ENCODE results near the gene ASB5.
"Not testable (repeated sequence)": the region's sequence is repeated elsewhere in the genome, so short reads cannot be mapped to it uniquely, and the experiment has no call there.

ASB5 gene, protein sequence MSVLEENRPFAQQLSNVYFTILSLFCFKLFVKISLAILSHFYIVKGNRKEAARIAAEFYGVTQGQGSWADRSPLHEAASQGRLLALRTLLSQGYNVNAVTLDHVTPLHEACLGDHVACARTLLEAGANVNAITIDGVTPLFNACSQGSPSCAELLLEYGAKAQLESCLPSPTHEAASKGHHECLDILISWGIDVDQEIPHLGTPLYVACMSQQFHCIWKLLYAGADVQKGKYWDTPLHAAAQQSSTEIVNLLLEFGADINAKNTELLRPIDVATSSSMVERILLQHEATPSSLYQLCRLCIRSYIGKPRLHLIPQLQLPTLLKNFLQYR

DNA sequence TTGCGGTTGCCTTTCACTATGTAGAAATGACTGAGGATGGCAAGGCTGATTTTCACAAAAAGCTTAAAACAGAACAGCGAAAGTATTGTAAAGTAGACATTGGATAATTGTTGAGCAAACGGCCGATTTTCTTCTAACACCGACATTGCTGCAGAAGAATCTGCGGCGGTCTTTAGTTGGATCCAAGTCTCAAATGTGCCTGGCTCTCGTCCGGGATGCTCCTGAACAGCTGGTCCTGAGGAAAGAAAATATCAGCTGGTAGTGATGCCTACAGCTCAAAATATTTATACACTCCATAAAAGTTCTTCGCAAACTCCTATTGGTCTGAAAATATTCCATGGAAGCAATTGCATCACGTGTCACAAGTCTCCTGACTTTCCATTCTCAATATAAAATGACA lies at the start of gene ASB5:
Gene ASB5 (minus strand): TSS at position 260 of the 400 bp plus-strand sequence. CDS start 114 bp downstream, at position 146.
- no peak for DNase-seq

DNA sequence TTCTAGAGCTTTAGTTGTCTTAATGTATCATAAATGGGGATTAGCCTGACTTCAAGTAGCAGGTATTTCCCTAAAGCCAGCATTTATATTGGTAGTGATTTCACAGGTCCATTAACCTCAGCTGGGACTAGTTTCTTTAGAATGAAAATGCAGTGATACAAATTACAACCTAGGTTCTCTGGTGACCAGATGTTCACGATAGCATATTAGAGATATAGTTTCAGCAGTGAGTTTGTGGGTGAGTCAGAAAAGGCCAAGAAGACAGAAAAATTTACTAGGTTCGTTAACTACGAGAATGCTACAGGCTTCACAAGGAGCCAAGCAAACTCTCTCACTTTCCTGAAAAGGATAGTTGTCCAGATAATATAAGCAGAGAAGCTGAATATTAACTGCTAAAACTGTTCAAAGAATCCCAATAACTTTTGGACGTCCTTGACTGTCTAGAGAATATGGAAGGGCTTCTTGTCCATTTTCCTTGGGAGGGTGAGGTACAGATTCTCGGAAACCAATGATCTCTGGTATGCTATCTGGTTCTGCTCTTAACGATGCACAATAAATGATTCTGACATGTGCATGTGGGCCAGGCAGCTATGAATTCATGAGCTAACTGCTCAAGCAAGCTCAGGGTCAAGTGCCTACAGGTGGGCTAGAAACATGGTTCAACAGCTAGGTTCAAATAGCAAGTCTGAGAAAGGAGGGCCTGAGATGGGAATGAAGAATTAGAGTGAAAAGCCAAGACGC lies 44.7 kb upstream of the ASB5 start:
- DNase-seq: no peak

DNA sequence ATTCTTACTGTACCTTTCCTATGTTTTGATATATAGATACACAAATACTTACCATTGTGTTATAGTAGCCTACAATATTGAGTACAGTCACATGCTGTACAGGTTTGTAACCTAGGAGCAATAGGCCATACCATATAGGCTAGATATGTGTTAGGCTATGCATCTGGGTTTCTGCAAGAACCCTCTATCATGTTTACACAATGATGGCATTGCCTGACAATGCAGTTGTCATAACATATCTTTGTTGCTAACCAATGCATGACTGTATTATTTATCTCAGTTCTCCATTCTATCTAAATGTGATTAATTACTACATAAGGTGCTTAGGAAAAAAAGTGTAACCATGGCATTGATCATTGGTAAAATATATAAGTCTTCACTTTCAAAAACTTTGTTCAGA lies 40.8 kb upstream of the ASB5 start:
- DNase-seq: no peak

DNA sequence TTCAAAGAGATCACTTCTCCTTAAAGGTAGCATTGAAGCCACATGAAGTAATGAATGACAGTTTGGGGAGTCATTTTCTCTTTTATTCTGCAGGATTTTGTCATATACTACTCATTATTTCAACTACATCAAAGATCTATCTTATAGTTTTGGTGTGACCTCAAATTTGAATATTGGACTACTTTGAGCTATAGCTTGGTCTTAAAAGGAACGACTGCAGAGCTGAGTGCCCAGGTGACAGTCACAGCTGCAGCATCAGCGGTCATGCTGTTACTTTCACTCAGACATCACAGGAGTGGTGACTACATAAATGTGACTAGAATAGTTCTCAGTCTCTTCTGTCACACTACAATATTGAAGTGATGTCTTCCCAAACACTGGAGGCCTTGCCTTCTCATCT lies 40.0 kb upstream of the ASB5 start:
- no peak for DNase-seq

DNA sequence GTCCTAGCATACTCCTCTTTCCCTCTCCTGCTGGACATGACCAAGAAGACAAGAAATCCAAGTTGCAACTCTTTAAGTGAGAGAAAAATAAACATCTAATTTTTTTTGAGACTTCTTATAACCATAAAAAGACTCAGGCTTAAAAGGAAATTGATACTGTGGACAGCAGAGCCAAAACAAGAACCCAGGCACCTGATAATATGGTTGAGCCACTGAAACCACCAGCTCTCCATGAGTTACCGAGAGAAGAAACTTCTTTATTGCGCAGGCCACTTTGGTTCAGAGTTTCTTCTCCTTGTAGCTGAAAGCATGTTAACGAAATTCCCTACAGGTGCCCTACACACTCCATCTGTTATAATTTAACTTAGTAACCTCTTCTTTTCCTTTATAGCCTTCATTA lies 39.4 kb upstream of the ASB5 start:
- DNase-seq: no peak

DNA sequence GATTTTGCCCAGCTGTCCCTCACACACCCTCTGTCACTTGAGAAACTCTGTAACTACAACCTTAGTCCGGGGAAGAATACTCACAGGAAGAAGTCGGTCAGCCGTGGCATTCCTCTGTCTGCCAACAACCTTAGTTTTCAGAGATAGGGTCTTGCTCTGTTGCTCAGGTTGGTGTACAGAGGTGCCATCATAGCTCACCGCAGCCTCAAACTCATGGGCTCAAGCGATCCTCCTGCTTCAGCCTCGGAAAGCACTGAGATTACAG lies 38.6 kb upstream of the ASB5 start:
- DNase-seq: no peak

DNA sequence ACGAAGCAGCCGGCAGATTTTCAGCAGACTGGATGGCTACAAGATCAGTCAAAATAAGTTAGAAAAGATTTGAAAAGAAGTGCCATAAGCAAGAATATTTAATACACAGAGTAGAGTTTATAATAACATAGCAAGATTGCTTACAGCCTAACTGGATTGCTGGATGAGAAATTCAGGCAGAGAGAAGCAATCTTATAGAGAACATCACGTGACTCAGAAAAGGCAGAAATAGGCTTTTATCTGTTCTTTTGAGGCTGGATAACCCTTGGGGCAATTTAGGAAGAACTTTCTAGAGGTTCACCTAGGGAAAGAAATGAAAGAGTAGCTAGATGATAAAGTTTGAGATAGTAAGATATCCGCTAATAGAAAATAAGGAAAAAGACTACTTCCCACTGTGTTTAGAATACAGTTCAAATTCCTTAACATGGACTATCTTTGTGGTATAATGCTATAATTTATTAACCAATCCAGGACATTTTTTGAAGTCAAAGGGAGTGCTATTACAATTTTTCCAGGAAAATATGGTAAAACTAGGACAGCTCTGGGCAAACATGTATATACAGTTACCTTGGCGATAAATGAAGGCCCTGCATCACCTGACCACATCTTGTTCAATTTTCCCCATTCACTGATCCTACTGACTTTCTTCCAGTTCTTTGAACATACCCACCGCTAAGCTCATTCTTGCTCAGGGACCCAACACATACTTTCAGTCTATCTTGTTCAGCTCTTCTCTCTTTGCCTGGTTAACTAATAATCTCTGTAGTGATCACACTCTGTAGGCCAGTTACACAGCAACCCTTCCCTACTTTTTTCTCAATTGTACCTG lies 38.0 kb upstream of the ASB5 start:
- DNase-seq: no peak

DNA sequence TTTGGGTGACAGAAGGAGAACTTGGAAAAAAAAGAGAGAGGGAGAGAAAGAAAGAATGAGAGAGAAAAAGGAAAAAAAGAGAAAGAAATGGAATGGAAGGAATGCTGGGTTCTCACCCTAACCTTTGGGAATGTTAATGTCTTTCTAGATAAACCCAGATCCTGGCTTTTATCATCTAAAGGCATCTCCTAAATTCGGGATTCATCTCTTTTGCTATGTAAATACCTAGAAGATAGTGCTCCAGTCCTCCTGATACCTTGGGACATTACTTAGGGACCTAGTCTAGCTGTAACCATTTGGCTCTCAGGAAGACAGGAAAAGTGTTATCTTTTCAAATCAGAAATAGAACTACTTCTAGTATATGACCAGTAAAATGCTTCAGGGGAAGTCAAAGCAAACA lies 34.9 kb upstream of the ASB5 start:
- DNase-seq: no peak

DNA sequence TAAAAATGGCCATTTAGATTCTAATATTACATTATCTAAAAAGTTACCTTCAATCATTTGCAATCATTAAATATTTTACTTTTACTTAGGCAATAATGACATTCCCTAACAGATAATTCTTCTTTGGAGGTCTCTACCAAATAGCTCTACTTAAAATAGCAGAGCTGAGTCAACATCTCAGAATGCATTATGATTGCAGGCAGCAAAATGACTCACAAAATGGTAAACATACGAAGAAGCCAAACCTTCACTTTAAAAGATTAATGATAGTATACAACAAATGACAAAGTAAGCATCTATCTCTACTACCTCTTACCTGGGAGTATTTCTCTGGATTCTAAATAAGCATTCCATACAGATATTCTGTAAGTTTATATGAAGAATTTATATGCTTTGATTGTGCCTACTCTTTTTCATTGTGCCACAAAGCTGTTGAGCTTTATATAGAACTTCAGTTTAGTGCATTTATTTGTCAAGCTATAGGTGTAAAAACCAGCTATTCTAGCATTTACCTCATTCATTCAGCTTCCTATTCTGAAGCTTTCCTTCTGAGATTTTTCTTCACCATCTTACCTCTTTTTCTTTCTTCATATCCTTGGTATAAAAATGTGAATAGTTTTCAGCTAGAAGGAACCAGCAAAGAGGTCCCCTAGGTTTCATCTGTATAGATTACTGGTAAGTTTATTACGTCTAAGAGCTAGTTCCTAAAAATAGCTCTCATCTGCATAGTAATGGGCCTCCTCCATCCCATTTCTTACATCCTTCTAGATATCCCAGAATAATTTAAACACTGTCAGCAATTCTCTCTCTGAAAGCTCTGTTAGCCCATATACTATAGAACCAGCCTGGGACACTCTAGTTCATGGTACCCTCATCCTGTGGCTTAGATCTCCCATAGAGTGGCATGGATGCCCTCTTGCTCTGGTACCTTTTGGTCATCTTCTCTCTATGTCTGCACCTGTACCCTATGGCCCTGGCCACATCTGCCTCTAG lies 33.6 kb upstream of the ASB5 start:
- no peak for DNase-seq

DNA sequence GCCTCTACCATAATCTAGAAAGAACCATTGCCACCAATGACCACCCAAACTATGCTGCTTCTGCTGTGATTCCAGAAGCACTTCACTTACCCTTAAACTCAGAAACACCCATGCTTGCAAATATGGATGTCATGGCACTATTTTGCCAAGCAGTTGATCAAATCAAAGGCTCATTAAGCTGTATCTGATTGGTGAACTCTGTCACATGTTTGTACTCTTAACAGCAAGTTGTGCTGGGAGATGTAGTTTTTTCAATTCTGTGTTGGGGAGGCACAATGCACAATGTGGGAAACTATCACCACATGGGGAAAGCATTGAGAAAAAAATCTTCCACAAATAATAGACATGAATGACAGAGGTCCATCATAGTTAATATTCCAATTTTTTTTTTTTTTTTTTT lies 31.5 kb upstream of the ASB5 start:
- DNase-seq: no peak

DNA sequence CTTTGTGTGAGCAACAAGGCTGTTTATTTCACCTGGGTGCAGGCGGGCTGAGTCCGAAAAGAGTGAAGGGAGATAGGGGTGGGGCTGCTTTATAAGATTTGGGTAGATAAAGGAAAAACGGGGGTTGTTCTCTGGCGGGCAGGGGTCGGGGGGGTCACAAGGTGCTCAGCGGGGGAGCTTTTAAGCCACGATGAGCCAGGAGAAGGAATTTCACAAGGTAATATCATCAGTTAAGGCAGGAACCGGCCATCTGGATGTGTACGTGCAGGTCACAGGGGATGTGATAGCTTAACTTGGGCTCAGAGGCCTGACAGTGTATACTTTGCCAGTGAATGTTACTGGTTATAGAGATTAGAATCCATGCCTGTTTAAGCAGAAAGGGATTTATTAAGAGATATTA lies 31.0 kb upstream of the ASB5 start:
- no peak for DNase-seq

DNA sequence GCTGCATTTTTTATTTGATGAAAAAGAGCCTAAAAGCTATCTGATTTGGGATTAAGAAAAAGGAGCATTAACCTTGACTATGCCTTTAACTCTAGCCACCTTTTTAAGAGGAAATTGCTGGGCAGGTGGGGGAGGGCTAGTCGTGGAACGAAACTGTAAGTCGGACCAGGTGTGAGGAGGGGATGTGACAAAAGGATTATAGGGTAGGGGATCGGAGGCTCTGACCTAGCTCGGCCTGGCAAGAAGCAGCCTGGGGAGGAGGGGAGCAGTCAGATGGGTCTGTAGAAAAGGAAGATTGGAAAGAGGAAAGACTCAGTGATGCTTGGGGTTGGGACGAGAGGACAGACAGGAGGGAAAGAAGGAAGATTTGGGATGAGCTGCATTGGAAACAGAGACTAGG lies 29.6 kb upstream of the ASB5 start:
- DNase-seq: no peak

DNA sequence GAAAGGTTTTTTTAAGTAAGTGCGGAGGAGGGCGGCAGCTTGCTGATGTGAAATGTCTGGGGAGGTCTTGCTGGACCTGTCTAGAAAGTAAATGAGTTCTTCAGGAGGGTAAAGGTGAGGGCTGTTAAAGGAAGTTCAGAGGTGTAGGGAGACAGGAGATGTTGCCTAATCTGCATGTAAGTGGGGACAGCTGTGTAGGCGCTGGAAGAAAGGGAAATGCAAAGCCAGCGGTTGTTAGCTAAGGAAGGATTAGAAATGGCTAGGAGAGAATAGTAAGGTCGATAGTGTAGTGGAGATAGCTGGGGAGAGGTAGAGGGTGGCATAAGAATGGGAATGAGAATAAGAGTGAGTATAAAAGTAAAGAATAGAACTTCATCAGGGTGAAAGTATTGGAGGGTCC lies 26.9 kb upstream of the ASB5 start:
- DNase-seq: not testable (repeated sequence)

DNA sequence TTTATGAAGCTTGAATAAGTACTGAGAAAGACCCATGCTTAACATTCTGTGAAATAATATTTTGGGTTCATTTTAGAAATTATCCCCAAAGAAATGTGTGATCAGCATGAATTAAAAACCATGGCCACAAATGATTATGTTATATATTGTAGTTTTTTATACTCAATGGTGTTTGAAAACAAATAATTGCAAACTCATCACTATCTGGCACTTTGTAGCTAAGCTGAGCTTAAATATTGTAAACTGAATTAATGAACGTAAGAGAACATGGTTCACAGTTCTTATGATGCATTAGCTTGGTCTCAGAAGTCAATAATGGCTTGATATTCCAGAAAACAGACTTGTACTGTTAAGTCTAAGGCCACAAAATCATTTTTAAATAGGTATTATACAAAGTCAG lies 24.6 kb upstream of the ASB5 start:
- no peak for DNase-seq

DNA sequence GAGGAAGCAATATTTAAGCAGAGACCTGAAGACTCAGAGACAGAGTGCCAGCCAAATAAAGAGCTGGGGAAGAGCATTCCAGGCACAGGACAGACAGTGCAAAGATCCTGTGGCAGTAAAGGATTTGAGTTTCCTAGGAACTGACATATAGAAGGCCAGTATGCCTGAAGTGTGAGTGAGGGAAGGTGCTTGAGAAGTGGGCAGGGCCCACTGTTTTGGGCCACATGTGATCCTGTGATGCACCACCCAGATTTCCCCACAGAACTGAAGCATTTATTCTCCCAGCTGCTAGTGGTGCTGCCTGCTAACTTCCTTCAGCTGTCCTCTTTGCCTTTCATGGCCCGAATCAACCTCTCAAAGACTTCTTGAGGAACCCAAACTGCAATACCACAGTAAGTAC lies 23.9 kb upstream of the ASB5 start:
- DNase-seq: no peak

DNA sequence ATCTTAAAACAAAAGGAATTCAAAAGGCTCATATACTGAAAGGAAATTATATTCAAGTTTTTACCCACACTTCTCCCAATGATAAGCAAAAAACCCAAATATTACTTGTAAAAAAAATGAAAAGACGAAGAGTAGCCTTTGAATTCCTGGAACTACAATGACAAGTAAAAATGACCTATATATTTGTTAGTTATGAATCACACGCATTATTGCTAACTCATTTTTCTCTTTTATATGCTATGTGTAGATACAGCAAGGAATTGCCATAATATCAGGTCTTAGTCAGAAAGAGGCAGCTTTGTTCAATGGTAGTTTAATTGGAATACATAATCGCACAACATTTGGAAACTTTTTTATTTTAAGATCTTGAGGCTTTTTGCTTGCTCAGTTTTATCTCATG lies 22.7 kb upstream of the ASB5 start:
- DNase-seq: no peak

DNA sequence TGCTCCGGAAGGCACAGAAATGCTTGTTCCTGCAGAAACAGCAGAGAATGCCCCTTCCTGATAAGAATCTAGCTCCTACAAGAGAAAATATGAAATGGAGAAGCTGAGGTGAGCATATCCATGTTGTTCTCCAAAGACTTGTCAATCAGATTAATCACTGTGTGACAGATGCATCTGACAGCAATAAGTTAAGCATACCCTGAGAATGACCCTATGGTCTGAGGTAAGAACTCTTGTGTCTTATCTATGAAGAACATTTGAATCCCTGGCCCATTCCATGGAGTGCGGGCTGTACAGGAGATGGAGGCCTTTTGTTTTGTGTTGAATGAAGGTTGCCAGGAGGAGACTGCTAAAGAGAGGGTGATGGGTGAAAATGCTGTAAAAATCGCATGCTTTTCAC lies 21.5 kb upstream of the ASB5 start:
- no peak for DNase-seq

DNA sequence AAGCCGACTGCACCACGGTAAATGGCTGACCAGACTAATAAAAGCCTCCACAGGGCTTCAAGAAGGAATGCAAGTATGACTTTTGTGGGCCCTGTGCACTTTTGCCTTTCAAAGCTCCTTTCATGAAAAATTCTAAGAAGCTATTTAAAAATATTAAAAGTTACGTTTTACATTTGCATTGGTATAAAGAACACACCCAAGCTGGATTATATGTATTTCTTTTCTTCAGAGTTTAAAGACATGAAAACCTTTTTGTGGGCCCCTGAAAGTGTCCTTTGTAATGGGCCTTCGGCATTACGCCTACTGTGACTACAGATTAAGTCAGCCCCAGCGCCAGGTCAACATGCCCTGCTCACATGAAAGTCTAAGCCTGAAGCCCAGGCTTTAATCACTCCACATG lies 20.5 kb upstream of the ASB5 start:
- no peak for DNase-seq

DNA sequence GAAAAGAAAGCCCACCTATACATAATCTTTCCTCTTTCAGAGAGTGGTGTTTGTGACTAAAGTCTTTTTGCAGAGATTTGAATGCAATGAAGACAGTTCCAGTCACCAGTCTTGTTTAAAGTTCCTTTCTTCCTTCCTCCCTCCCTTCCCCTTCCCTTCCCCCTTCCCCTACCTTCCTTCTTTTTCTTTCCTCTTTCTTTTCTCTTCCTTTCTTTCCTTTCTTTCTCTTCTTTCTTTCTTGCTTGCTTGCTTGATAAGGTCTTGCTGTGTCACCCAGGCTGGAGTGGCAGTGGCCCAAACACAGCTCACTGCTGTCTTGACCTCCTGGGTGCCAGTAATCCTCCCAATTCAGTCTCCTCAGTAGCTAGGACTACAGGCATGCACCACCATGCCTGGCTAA lies 19.0 kb upstream of the ASB5 start:
- no peak for DNase-seq

DNA sequence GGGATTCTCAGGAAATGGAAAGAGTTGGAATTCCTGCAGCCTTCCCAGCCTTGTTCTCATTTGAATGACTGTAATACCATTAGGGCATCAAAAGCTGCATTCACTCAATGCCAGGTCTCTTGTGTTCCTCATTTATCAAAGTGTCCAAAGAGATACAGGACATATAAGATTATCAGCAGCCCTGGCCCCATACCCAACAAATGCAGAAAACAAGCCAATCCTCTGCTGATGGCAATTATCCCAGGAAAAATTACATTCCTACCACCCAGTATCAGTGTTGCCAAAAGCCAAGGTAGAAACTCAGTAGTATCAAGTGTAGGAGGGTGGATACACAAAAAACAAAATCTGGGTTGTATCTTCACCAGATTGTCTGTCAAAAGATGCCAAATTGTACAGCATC lies 18.5 kb upstream of the ASB5 start:
- no peak for DNase-seq

DNA sequence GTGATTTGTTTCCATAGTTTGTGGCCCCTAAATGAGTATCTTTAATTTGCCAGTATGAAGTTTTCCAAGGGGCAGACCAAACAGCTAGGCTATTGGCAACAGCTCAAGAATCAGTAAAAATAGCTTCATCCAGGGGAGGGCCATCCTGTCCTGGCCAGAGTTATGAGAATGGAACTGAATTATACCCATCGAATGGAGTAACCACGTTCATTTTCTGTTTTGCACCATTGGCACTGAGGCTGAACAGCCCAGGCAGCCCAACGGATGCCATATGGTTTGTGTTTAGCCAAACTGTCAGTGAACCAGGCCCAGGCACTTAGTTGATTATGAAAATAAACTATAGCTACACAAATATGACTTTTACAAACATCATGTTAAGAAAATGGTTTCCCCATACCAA lies 17.7 kb upstream of the ASB5 start:
- DNase-seq: no peak

DNA sequence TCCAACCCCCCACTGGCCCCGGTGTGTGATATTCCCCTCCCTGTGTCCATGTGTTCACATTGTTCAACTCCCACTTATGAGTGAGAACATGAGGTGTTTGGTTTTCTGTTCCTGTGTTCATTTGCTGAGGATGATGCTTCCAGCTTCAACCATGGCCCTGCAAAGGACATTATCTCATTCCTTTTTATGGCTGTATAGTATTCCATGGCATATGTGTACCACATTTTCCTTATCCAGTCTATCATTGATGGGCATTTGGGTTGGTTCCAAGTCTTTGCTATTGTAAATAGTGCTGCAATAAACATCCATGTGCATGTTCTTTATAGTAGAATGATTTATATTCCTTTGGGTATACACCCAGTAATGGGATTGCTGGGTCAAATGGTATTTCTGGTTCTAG lies 10.5 kb upstream of the ASB5 start:
- not testable (repeated sequence) for DNase-seq

Measured in islet precursor cell (in vitro differentiated cells).